CD14-positive monocyte (primary cell): ENCODE data around the gene CYTH3. TPM values are rescaled to one million over a fixed set of nuclear protein-coding genes. Genes with fewer than 3 reads are reported as not detected.

Experiments used
- DNase-seq, 3 donors: peaks; one replicate each; pipeline ENCODE4 v3.0.0-alpha.2; 2011 to 2022
- H2AFZ ChIP-seq: 2 replicates; pipeline ENCODE4 v1.6.0; 2012; ENCODE audit warnings: mild to moderate bottlenecking, low read depth, low read length, inconsistent platforms; ENCODE audit not compliant: insufficient read depth, poor library complexity, severe bottlenecking
- H3K27ac ChIP-seq, 2 donors: 1 replicate in 1 of 2; 2 replicates in 1 of 2; pipeline ENCODE4 v1.5.1; 2012 to 2013; ENCODE audit warnings: low read length in 2 of 2, control low read depth in 1 of 2, inconsistent platforms in 1 of 2, low read depth in 1 of 2, mild to moderate bottlenecking in 1 of 2
- H3K27me3 ChIP-seq, 2 donors: one replicate each; pipeline versions ENCODE4 v1.6.0 to v1.6.1; 2011 to 2013; ENCODE audit warnings: low read length in 2 of 2; ENCODE audit not compliant: control insufficient read depth in 2 of 2, insufficient read depth in 2 of 2
- H3K36me3 ChIP-seq, 2 donors: replicated peaks in 1 of 2; 1 replicate in 1 of 2; 2 replicates in 1 of 2; pipeline versions ENCODE4 v1.5.1 to v1.6.1; 2012 to 2013; ENCODE audit warnings: low read length in 2 of 2, control low read depth in 1 of 2, inconsistent platforms in 1 of 2, mild to moderate bottlenecking in 1 of 2; ENCODE audit not compliant: insufficient read depth in 2 of 2, control insufficient read depth in 1 of 2
- H3K4me1 ChIP-seq, 2 donors: 1 replicate in 1 of 2; 2 replicates in 1 of 2; pipeline versions ENCODE4 v1.5.1 to v1.6.1; 2012 to 2013; ENCODE audit warnings: low read length in 2 of 2, control low read depth in 1 of 2, inconsistent platforms in 1 of 2, mild to moderate bottlenecking in 1 of 2, moderate library complexity in 1 of 2; ENCODE audit not compliant: insufficient read depth in 2 of 2, control insufficient read depth in 1 of 2
- H3K4me2 ChIP-seq: replicated peaks from 2 replicates; pipeline ENCODE3; 2012; ENCODE audit warnings: low read length, moderate library complexity, mild to moderate bottlenecking; ENCODE audit not compliant: poor library complexity, severe bottlenecking; ENCODE audit errors: extremely low read depth
- H3K4me3 ChIP-seq, 3 experiments: fragments of 200-600 bp in 1 of 3; sonication (generic) in 1 of 3; replicated peaks in 1 of 3; 1 replicate in 2 of 3; 2 replicates in 1 of 3; pipeline ENCODE4 v1.5.1; 2011 to 2013; ENCODE audit warnings: low read length in 3 of 3, mild to moderate bottlenecking in 3 of 3, control low read depth in 2 of 3, low read depth in 2 of 3, inconsistent platforms in 1 of 3, moderate library complexity in 1 of 3
- H3K79me2 ChIP-seq: 2 replicates; pipeline ENCODE4 v1.6.0; 2012; ENCODE audit warnings: mild to moderate bottlenecking, control low read depth, inconsistent platforms, low read length, moderate library complexity; ENCODE audit not compliant: insufficient read depth
- H3K9ac ChIP-seq: 2 replicates; pipeline ENCODE4 v1.6.0; 2017; ENCODE audit warnings: low read length, mild to moderate bottlenecking; ENCODE audit not compliant: insufficient read depth, poor library complexity, severe bottlenecking
- H3K9me3 ChIP-seq, 2 donors: replicated peaks in 1 of 2; 1 replicate in 1 of 2; 2 replicates in 1 of 2; pipeline versions ENCODE4 v1.5.1 to v1.6.1; 2012 to 2013; ENCODE audit warnings: low read length in 2 of 2, control low read depth in 1 of 2; ENCODE audit not compliant: control insufficient read depth in 1 of 2, insufficient read depth in 1 of 2
- H4K20me1 ChIP-seq: 2 replicates; pipeline ENCODE4 v1.6.0; 2012; ENCODE audit warnings: mild to moderate bottlenecking, low read length, control low read depth, moderate library complexity; ENCODE audit not compliant: insufficient read depth
- H3K27ac Mint-ChIP-seq, 7 donors: one replicate each; pipeline ENCODE4 v1.8.0; 2020; ENCODE audit warnings: mild to moderate bottlenecking in 7 of 7, mixed read lengths in 7 of 7, moderate library complexity in 6 of 7, inconsistent platforms in 2 of 7
- H3K27me3 Mint-ChIP-seq, 3 donors: one replicate each; pipeline ENCODE4 v1.8.0; 2021 to 2022; ENCODE audit warnings: low read depth in 3 of 3, mild to moderate bottlenecking in 3 of 3, mixed read lengths in 3 of 3, moderate library complexity in 3 of 3, inconsistent platforms in 1 of 3
- H3K36me3 Mint-ChIP-seq, 2 donors: one replicate each; pipeline ENCODE4 v1.8.0; 2020; ENCODE audit warnings: mixed read lengths in 2 of 2, inconsistent platforms in 1 of 2, mild to moderate bottlenecking in 1 of 2
- H3K4me1 Mint-ChIP-seq: one replicate; pipeline ENCODE4 v1.8.0; 2020; ENCODE audit warnings: mild to moderate bottlenecking, mixed read lengths
- H3K4me3 Mint-ChIP-seq, 2 donors: one replicate each; pipeline ENCODE4 v1.8.0; 2020; ENCODE audit warnings: mild to moderate bottlenecking in 2 of 2, mixed read lengths in 2 of 2, moderate library complexity in 1 of 2
- H3K9me3 Mint-ChIP-seq, 7 donors: one replicate each; pipeline ENCODE4 v1.8.0; 2020 to 2022; ENCODE audit warnings: mixed read lengths in 7 of 7, mild to moderate bottlenecking in 6 of 7, moderate library complexity in 6 of 7, inconsistent platforms in 2 of 7
- CTCF ChIP-seq: fragments of 200-600 bp; IDR thresholded peaks from one replicate; pipeline ENCODE4 v1.8.0; 2022; ENCODE audit warnings: antibody characterized with exemption, mild to moderate bottlenecking
- WGBS: methylation state at CpG from one replicate; pipeline ENCODE4 v1.1.5; 2013; ENCODE audit warnings: missing lambda C conversion rate; ENCODE audit not compliant: insufficient coverage; 5-methylcytosine and 5-hydroxymethylcytosine counted together
- intact Hi-C, 2 donors: fragments of 100-400 bp; cut with micrococcal nuclease; formaldehyde crosslinking; loops; one replicate each; pipeline versions ENCODE4 v1.15.0 to v1.15.1; 2023
- polyA plus RNA-seq, 3 donors: library from polyadenylated mRNA; depleted of rRNA in 1 of 3; unstranded in 2 of 3; stranded (reverse) in 1 of 3; fragments of 300-500 nt in 2 of 3; fragments of >200 nt in 1 of 3; fragmentation: Illumina TruSeq in 2 of 3; gene quantifications; 1 replicate in 2 of 3; 2 replicates in 1 of 3; pipeline ENCODE4 v1.2.3, GENCODE V29; 2012 to 2021

CYTH3 gene
- polyA plus RNA-seq, 3 donors, result 1.3 to 8.5 (median 1.4) TPM

- peaks cover 0 to 3% of the 10 kb centered on the region in 2 donors for H3K36me3 Mint-ChIP-seq
- Histone ChIP-seq H3K9me3 (no peaks in the 10 kb centered on the region), H3K4me1 (no peaks in the 10 kb centered on the region), H3K4me3 (no peak overlapping the region), H2AFZ (no peak overlapping the region), H3K27ac (no peak overlapping the region), H3K27me3 (no peaks in the 10 kb centered on the region), H4K20me1 (peaks cover 17% of the 10 kb centered on the region), H3K4me2 (no peak overlapping the region), H3K9ac (no peak overlapping the region), H3K79me2 (no peaks in the 10 kb centered on the region), H3K36me3 (no peaks in the 10 kb centered on the region)
- H3K27me3 Mint-ChIP-seq, result peaks cover 4 to 10% (median 7%) of the 10 kb centered on the region in 3 donors
- no peak overlapping the region for H3K27ac Mint-ChIP-seq
- no peak for DNase-seq
- TF ChIP-seq CTCF, result no peak
- H3K4me3 Mint-ChIP-seq, result no peak overlapping the region
- no peaks in the 10 kb centered on the region for H3K4me1 Mint-ChIP-seq
- intact Hi-C loops, result no loop called here
- 84% methylated on average over 4 of the region's 6 CpGs for WGBS
- H3K9me3 Mint-ChIP-seq, result no peaks in the 10 kb centered on the region
Measured at GRCh38 chr7:6209340-6209739, 63.1 kb downstream of the CYTH3 start.

- Mint-ChIP-seq H3K9me3 (no peaks in the 10 kb centered on the region), H3K36me3 (peaks cover 0 to 3% of the 10 kb centered on the region in 2 donors), H3K4me1 (no peaks in the 10 kb centered on the region), H3K27me3 (peaks cover 4 to 10% (median 7%) of the 10 kb centered on the region in 3 donors), H3K27ac (no peak overlapping the region), H3K4me3 (no peak overlapping the region)
- no peaks in the 10 kb centered on the region for H3K27me3 ChIP-seq
- intact Hi-C loops, result no loop called here
- no peak overlapping the region for H3K9ac ChIP-seq
- no peak overlapping the region for H3K4me2 ChIP-seq
- 83% methylated on average over 1 of the region's 5 CpGs for WGBS
- no peak overlapping the region for H2AFZ ChIP-seq
- no peak for TF ChIP-seq CTCF
- no peaks in the 10 kb centered on the region for H3K9me3 ChIP-seq
- DNase-seq, result no peak
- H3K36me3 ChIP-seq, result no peaks in the 10 kb centered on the region
- H4K20me1 ChIP-seq, result peaks cover 17% of the 10 kb centered on the region
- H3K4me3 ChIP-seq, result no peak overlapping the region
- H3K27ac ChIP-seq, result no peak overlapping the region
- H3K4me1 ChIP-seq, result no peaks in the 10 kb centered on the region
- H3K79me2 ChIP-seq, result no peaks in the 10 kb centered on the region
Measured at GRCh38 chr7:6208573-6209328, 63.7 kb downstream of the CYTH3 start.
